Endometrial microvascular endothelial cells (primary cell): ENCODE data around the gene NME4. TPM values are rescaled to one million over a fixed set of nuclear protein-coding genes. Genes with fewer than 3 reads are reported as not detected.
"Not testable (repeated sequence)": the region's sequence is repeated elsewhere in the genome, so short reads cannot be mapped to it uniquely, and the experiment has no call there.

Experiments used
- in situ Hi-C: cut with HindIII; loops from 2 replicates; pipeline ENCODE4 v1.10.0; 2017; ENCODE audit warnings: low sequenced_read_pairs, low pct_unique_long_range_greater_than_20kb; ENCODE audit errors: inconsistent ontology term
- total RNA-seq: library from RNA; depleted of rRNA; stranded (reverse); fragments of >200 nt; gene quantifications from one replicate; pipeline ENCODE4 v1.2.3, GENCODE V29; 2015; ENCODE audit errors: inconsistent ontology term

Gene NME4
- total RNA-seq, 1 donor from 2014 or later: 92.3 TPM

DNA sequence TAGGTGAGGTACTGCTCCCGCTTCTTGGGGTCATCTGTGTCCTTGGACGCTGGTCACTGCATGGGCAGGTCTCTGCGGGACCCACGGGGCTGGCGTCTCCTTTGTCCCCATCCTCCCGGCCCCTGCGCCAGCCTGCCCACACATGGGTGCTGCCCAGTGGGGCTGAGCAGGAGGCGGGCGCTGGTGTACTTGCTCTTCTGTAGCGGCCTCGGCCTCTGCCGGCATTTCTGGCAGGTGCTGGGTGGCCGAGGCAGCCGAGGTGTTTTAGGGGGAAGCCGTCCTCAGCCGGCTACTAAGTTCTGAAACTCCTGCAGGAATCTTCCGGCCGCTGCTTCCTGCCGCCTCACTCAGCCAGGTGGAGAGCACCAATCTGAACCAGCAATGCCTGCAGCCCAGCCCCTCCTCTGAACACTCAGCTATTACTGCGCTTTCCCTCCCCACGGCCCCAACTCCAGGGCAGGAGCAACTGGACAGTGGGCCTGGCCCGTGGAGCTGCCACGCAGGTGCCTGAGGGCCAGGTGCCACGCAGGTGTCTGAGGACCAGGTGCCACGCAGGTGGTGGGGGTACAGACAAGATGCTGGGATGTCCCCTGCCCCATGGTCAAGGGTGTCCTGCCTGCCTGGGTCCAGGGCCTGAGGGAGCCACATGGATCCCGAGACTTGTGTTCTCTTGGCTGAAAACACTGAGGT is 14.7 kb downstream of the NME4 start:
- in situ Hi-C loops: no loop called here

DNA sequence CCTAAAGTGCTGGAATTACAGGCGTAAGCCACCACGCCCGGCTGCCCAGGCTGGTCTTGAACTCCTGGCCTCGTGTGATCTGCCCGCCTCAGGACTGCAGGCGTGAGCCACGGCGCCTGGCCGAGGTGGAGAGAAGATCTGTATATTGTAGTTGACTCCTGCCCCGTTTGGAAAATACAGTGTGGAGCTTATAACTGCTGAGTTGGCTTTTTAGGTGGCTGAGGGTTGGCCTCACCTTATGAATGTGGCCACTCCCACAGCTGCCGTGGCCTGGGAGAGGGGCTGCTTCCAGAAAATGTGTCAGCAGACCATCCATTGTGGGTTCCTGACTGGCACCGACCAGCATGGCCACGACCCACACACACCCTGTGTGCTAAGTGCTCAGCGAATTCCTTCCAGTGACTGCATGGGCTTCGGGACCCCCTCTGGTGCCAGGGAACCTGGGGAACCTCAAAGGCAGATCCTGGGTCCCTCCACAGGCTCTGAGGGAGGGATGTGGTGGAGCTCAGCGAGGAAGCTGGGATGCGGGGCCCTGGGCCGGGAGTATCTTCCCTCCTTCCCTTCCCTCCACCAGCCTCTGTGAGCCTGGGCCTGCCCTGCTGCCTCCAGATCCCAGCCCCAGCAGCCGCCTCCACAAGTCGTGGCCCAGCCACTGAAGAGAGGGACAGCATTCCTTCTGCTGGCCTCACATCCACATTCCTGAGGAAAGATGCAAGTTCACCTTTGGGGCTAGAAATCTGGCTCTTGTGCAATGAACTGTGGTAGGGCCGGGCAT is 17.6 kb downstream of the NME4 start:
- in situ Hi-C loops: no loop called here

DNA sequence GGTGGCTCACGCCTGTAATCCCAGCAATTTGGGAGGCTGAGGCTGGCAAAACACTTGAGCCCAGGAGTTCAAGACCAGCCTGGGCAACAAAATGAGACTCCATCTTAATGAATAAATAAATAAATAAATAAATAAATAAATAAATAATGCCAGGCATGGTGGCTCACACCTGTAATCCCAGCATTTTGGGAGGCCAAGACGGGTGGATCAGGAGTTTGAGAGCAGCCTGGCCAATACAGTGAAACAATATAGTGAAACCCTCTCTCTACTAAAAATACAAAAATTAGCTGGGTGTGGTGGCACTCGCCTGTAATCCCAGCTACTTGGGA is 18.1 kb downstream of the NME4 start:
- in situ Hi-C loops: not testable (repeated sequence)

DNA sequence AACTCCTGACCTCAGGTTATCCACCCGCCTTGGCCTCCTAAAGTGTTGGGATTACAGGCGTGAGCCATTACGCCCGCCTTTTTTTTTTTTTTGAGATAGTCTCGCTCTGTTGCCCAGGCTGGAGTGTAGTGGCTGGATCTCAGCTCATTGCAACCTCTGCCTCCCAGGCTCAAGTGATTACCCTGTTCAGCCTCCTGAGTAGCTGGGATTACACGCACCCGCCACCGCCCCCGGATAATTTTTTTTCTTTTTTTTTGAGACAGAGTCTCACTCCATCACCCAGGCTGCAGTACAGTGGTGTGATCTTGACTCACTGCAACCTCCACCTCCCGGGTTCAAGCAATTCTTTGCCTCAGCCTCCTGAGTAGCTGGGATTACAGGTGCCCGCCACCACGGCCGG is 25.2 kb downstream of the NME4 start:
- in situ Hi-C loops: not testable (repeated sequence)

DNA sequence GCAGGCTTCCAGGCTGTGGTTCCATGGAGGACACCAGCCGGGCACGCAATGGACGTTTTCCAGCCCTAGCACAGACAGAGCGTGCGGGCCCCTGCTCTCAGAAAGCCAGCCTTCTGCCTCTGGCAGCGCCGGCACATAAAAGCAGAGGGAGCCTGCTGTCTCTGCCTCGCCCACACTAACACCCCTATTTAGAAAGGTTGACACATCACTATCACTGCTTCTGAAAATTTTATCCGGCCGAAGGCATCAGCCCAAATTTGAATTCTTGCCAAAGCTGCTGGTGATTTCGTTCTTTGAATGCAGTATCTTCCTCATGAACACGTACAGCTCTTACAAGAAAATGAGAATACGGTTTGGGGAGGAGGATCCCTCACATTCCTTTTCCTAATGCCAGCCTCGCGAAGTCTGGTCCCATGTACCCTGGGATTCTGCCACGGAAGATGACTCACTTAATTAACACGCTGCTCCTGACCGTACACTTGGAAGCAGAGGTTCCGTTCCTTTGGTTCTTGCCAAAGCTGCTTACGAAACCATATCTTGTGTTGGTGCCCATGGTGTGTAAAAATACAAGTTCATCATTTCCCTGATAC is 27.1 kb downstream of the NME4 start:
- in situ Hi-C loops: no loop called here

DNA sequence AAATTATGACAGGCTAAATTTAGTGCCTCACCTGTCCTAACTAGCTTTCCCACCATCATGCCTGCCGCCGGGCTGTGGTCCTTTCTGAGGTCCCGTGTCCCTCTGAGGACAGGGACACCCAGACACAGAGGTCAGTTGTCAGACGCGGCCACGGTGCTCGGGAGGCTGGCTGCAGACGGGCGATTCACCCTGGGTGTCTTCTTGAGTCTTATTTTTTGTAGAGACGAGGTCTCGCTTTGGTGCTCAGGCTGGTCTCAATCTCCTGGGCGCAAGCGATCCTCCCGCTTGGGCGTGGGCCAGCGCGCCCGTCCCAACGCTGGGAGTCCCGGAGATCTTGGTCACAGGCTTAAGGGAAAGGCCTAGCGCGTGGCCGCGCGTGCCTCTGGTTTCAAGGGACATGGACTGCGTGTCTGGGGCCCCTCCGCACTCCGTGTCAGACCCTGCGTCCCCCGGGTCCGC is 27.7 kb downstream of the NME4 start:
- in situ Hi-C loops: no loop called here

DNA sequence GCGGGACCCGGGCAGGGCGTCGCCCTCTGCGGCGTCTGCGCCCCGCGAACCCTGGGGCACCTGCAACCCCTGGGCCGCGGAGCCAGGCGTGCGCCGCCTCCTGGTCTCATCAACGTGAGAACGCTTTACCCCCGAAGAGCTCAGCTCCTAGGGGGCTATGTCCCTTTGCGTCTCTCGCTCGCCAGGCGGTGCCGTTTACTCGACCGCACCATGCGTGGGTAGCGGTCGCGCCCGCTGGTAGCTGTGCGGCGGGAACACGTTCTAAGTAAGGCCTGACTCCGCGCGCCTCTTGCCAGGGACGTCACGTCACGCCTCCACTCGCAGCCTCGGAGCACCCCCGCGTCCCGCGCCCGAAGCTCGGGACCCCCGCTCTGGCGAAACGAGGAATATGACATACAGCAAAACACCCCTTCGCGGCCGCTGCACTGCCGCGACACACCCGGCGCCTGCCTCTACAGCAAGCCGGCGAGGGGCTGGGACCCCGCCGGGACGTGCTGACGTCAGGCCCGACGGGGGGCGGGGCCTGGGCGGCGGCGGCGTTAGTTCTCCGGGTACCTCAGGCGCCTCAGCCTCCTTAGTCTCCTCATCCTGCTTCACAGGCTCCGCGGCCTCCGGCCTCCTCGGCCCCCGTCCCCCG is 28.2 kb downstream of the NME4 start, which contains the start of gene RAB11FIP3:
Gene RAB11FIP3 (plus strand): TSS at position 568 of the 637 bp plus-strand sequence. CDS start 358 bp downstream, outside the sequence.
- in situ Hi-C loops: no loop called here

DNA sequence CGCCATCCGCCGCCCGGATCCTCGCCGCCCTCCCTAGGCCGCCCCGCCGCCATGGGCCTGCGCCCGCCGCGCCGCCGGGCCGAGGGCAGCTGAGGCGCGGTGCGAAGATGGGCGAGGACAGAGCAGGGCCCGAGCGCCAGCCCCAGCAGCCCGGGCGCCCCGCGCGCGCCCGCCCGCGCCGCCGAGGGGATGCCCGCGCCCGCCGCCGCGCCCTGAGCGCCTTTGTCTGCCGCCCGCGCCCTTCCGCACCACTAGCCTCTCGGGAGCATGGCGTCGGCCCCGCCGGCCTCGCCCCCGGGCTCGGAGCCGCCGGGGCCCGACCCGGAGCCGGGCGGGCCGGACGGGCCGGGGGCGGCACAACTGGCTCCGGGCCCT is 28.7 kb downstream of the NME4 start:
- in situ Hi-C loops: no loop called here

DNA sequence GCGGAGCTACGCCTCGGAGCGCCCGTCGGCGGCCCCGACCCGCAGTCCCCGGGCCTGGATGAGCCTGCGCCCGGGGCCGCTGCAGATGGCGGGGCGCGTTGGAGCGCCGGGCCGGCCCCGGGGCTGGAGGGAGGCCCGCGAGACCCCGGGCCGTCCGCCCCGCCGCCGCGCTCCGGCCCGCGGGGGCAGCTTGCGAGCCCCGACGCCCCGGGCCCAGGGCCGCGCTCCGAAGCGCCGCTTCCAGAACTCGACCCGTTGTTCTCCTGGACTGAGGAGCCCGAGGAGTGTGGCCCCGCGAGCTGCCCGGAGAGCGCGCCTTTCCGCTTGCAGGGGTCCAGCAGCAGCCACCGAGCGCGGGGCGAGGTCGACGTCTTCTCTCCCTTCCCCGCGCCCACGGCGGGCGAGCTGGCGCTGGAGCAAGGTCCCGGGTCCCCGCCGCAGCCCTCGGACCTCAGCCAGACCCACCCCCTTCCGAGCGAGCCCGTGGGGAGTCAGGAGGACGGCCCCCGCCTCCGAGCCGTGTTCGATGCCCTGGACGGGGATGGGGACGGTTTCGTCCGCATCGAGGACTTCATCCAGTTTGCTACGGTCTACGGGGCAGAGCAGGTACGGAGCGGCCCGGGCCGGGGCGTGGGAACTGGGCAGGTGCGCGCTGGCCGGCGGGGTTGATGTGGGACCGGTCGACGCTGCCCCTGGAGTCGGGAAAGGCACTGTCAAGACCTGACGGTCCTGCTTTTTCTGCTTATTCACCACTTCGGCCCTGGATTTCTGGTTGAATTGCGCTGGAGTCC is 29.3 kb downstream of the NME4 start:
- in situ Hi-C loops: no loop called here

DNA sequence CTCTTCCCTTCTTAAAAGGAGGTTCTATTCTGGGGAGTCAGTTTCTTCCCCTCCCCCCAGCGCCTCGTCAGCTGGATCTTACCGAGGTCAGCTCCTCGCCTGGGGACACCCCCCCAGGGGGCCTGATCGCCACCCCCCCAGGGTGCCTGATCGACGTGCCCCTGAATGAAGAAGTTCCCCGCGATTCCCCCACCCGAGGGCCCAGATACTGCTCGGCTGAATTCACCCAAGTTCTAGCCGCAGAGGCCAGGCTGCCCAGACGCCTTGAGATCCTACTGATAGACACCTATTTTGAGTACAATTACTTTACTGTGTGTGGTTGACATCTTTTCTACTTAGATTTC is 29.9 kb downstream of the NME4 start:
- in situ Hi-C loops: no loop called here

DNA sequence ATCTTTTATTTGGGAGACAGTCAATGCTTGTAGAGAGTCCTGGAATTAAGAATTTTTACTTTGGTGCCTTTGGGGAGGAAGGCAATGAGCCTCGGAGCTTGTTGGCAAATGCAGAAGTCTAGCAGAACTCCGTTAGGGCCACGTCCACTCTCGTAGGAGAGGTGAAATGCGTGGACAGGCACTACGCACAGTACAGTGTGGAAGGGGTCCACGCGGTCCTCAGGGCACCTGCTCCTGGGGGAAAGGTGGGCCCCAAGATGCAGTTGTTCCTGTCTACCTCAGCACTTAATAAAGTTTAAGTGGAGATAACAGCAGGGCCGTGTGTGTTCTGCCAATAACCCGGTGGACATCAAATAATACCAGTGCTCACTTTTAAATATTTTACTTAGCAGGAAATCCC is 30.3 kb downstream of the NME4 start:
- in situ Hi-C loops: no loop called here

DNA sequence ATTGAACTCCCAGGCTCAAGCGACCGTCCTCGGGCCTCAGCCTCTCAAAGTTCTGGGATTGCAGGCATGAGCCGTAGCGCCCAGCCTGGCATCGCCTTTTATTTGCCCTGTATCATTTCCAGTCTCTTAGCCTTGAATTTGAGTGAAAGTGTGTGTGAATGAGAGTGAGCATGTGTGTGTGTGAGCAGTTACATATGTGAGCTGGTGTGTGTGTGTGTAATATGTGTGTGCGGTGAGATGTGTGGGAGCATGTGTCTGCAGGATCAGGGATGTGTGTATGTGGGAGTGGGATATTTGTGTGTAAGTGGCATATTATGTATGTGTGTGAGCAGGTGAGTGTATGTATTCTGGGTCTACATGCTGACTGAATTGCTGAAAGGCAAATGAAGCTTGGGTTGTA is 33.9 kb downstream of the NME4 start:
- in situ Hi-C loops: no loop called here

DNA sequence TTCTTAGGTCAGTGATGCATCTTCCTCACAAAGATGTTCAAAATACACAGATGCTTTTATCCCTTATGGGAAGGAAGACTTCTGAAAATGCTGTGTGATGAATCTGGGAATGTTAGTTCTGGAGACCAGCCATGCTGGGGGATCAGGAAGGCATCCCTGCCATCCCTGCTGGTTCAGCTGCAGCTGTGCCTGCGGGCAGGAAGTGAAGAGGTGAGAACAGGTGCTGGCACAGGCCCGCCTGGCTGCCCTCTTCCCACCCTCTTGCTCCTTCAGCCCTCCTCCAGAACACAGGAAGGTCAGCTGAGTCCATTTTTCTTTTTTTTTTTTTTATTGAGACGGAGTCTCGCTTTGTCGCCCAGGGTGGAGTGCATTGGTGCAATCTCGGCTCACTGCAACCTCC is 43.6 kb downstream of the NME4 start:
- in situ Hi-C loops: no loop called here

DNA sequence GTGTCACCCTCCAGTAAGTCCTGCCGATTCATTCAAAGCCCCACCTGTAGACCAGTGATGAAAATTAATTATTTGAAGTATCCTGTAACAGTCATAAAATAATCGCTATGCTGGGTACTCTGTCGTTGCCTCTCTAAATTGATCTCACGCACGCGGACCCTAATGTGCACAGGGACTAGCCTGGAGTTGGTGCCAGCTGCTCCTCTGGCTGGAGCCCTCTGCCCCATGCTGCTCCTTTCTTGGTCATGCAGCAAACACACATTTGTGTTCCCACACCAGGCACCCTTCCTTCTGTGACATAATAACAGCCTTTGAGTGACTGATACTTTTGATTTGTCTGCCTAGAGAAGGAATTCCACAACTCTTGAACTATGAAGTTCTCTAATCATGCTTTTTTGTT is 44.4 kb downstream of the NME4 start:
- in situ Hi-C loops: no loop called here

DNA sequence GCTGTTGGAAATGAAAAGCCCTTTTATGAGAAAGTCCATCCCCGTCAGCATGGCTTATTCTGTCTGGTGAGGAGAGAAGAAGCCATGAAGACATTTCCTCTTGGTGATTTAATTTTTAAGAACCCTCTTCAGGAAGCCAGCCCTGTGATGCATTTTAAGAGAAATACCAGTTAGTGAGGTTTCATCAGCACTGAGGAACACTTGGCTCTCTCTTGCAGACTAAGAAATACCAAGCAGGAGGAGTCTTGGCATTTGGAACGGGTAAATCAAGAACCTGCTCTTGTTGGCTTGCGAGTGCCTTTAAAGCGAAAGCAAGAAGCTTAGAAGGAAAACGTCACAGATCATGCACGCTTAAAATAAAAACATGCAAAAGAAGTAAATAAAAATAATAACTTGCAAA is 46.0 kb downstream of the NME4 start:
- in situ Hi-C loops: no loop called here

DNA sequence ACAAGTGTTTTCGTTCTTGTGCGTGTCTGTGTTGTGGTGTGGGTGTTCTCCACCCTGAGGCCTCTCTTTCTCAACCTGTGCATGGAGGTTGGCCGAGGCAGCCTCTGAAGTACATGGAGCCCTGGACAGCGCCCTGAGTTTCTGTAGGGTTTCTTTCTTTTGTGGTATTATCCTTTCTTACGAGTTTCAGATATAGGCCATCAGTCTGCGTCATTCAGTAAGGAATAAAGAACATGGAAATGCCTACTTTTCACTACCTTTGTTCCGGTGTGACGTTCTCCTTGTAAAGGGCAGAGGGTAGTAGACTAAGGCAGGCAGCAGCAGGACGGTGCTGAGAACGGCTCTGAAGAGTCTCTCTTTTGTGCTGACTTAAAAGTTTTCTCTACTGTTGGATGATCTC is 47.0 kb downstream of the NME4 start:
- in situ Hi-C loops: no loop called here

DNA sequence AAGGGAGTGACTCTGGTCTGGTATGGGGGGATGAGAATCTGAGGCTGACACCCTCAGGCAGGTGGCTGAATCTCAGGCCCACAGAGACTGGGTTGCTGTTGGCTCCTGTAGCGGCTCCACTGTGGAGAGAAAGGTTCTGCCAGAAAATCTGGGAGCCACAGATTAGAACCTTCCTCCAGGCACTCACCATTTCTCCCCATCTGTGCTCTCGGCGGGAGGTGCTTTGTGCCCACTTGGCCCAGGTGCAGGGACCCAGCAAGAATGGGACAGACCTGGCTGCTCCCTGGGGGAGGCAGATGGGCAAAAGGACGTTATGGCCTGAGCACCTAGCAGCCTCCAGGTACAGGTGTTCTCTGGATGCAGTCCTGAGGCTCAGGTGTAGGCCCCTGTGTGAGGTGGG is 48.6 kb downstream of the NME4 start:
- in situ Hi-C loops: no loop called here
